Stomach (tissue), 4 donors: Measurements from ENCODE around the gene ANKRD44.

ENCODE experiments used
- CTCF ChIP-seq, 7 experiments: fragments of 450-650 bp in 4 of 7; fragments of 200-600 bp in 3 of 7; sonication (generic) in 3 of 7; IDR thresholded peaks; one replicate each; pipeline ENCODE4 v1.5.1; 2016 to 2019; ENCODE audit warnings: antibody characterized with exemption in 7 of 7, control low read depth in 2 of 7, mild to moderate bottlenecking in 1 of 7
- POLR2A ChIP-seq, 4 donors: fragments of 450-650 bp; IDR thresholded peaks; one replicate each; pipeline ENCODE4 v1.6.1; 2016; ENCODE audit warnings: antibody characterized with exemption in 4 of 4, control low read depth in 2 of 4, mild to moderate bottlenecking in 1 of 4, moderate library complexity in 1 of 4

- TF ChIP-seq POLR2A (IDR thresholded peaks at IDR 0.05) = no peak
- no peak for TF ChIP-seq CTCF (IDR thresholded peaks at IDR 0.05)
These were observed 277.4 kb downstream of the ANKRD44 start for GRCh38 chr2:197033222-197033621.
